Measurements from ENCODE around the gene KLRD1. TPM values are rescaled to one million over a fixed set of nuclear protein-coding genes. Genes with fewer than 3 reads are reported as not detected.
"Not testable (repeated sequence)": the region's sequence is repeated elsewhere in the genome, so short reads cannot be mapped to it uniquely, and the experiment has no call there.

KLRD1 gene
- total and polyA plus RNA-seq, 12 donors, result 0.10 to 3.1 (median 0.68) TPM

- no peaks in the 10 kb centered on the region for H3K36me3 ChIP-seq (replicated peaks in 1 of 2)
- no peak overlapping the region for H3K27ac ChIP-seq
- TF ChIP-seq POLR2A (IDR thresholded peaks at IDR 0.05), result no peak
- TF ChIP-seq, protein P1, sequence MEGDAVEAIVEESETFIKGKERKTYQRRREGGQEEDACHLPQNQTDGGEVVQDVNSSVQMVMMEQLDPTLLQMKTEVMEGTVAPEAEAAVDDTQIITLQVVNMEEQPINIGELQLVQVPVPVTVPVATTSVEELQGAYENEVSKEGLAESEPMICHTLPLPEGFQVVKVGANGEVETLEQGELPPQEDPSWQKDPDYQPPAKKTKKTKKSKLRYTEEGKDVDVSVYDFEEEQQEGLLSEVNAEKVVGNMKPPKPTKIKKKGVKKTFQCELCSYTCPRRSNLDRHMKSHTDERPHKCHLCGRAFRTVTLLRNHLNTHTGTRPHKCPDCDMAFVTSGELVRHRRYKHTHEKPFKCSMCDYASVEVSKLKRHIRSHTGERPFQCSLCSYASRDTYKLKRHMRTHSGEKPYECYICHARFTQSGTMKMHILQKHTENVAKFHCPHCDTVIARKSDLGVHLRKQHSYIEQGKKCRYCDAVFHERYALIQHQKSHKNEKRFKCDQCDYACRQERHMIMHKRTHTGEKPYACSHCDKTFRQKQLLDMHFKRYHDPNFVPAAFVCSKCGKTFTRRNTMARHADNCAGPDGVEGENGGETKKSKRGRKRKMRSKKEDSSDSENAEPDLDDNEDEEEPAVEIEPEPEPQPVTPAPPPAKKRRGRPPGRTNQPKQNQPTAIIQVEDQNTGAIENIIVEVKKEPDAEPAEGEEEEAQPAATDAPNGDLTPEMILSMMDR (IDR thresholded peaks at IDR 0.05), result no peak
- H3K4me1 ChIP-seq (replicated peaks in 1 of 2), result no peaks in the 10 kb centered on the region
- intact Hi-C loops (cut with DNase I), result loop anchor here in 1 of 2 donors (10.0 kb wide), 1 partner anchor 226 kb away; no protein-coding TSS in a partner anchor
- H3K27me3 ChIP-seq, result no peaks in the 10 kb centered on the region
- WGBS, 4 donors, result 75 to 79% (median 77%) methylated on average over 9 of the region's 9 CpGs
- no peak overlapping the region for H3K4me3 ChIP-seq
- H3K9me3 ChIP-seq (replicated peaks in 1 of 3), result no peaks in the 10 kb centered on the region
- no peak for DNase-seq
These were observed 31.6 kb downstream of the KLRD1 start for GRCh38 chr12:10339053-10339840.

- H3K4me3 ChIP-seq; H3K36me3 ChIP-seq (replicated peaks in 1 of 2); DNase-seq; H3K27me3 ChIP-seq; intact Hi-C loops (cut with DNase I); H3K9me3 ChIP-seq (replicated peaks in 1 of 3); H3K27ac ChIP-seq; H3K4me1 ChIP-seq (replicated peaks in 1 of 2): not testable (repeated sequence)
- WGBS, 4 donors, result 67 to 87% (median 74%) methylated on average over 2 of the region's 2 CpGs
These were observed 33.3 kb downstream of the KLRD1 start for GRCh38 chr12:10340946-10341345.

DNA sequence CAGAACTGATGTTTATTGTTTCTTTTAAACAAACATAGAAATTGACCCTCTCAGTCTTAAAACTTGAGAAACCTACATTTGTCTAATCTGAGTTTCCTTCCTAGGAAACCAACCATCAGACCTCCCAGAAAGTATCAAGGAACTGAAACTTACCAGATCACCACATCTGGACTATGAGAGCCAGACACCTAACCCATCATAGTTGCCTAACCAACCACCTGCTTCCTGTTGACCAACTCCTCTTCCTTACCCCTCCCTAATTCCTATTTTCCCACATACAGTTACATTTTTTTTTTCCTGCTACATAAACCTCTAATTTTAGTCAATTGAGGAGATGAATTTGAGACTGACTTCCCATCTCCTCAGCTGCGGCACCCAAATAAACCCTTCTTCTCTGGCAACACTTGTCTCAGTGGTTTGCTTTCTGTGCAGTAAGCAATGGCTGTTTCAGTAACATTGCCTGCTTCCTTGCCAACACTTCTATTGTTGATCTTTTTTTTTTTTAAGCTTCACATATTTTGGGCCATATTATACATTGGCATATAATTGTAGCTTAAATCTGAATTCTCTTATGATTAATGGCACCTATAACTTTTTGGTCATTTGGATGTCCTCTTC, 34.3 kb downstream of the KLRD1 start:
- no peak overlapping the region for H3K27ac ChIP-seq
- no peaks in the 10 kb centered on the region for H3K4me1 ChIP-seq (replicated peaks in 1 of 2)
- H3K9me3 ChIP-seq (replicated peaks in 1 of 3), result no peaks in the 10 kb centered on the region
- H3K36me3 ChIP-seq (replicated peaks in 1 of 2), result no peaks in the 10 kb centered on the region
- WGBS, 4 donors, result 87 to 91% (median 88%) methylated on average over 1 of the region's 1 CpG
- DNase-seq, result no peak
- H3K4me3 ChIP-seq, result no peak overlapping the region
- TF ChIP-seq POLR2A (IDR thresholded peaks at IDR 0.05), result no peak
- TF ChIP-seq, protein P1 (IDR thresholded peaks at IDR 0.05), result no peak
- intact Hi-C loops (cut with DNase I), result no loop called here
- H3K27me3 ChIP-seq, result no peaks in the 10 kb centered on the region

GRCh38 chr12:10351457-10351856, 43.8 kb downstream of the KLRD1 start:
- intact Hi-C loops (cut with DNase I), result not testable (repeated sequence)
- WGBS, 4 donors, result 41 to 61% (median 43%) methylated on average over 3 of the region's 3 CpGs

DNA sequence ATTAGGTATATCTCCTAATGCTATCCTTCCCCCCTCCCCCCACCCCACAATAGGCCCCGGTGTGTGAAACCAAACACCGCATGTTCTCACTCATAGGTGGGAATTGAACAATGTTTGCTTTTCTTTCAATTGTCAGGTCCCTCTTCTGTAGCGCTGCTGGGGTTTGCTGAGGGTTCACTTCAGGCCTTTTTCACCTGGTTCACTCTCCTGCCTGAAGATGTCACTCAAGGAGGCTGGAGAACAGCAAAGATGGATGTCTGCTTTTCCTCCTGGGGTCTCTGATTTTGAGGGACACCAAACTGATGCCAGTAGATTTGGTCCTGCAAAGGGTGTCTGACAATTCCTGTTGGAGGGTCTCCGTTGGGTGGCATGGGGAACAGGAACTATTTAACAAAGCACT, 46.4 kb downstream of the KLRD1 start:
- H3K4me1 ChIP-seq (replicated peaks in 1 of 2), result no peaks in the 10 kb centered on the region
- no peaks in the 10 kb centered on the region for H3K36me3 ChIP-seq (replicated peaks in 1 of 2)
- no peak overlapping the region for H3K27ac ChIP-seq
- intact Hi-C loops (cut with DNase I), result no loop called here
- DNase-seq, result no peak
- no peaks in the 10 kb centered on the region for H3K27me3 ChIP-seq
- 53 to 79% (median 74%) methylated on average over 3 to 4 of the region's 4 CpGs for WGBS, 4 donors
- H3K4me3 ChIP-seq, result no peak overlapping the region
- H3K9me3 ChIP-seq (replicated peaks in 1 of 3), result no peaks in the 10 kb centered on the region
- TF ChIP-seq POLR2A (IDR thresholded peaks at IDR 0.05), result no peak
- TF ChIP-seq, protein P1 (IDR thresholded peaks at IDR 0.05), result no peak

More at GRCh38 chr12:10351457-10351856, 43.8 kb downstream of the KLRD1 start:
- not testable (repeated sequence) for H3K27me3 ChIP-seq; H3K4me3 ChIP-seq; DNase-seq; H3K36me3 ChIP-seq (replicated peaks in 1 of 2); H3K4me1 ChIP-seq (replicated peaks in 1 of 2); H3K9me3 ChIP-seq (replicated peaks in 1 of 3); H3K27ac ChIP-seq

Data from adrenal gland (tissue), 12 donors.